Measurements from ENCODE around the gene BRSK2.

BRSK2 gene

GRCh38 chr11:1388763-1389102 lies 1.0 kb upstream of the BRSK2 start:
- DNase-seq (ENCODE audit: low read depth): no peak
- peak overlapping the region; percentile 64 for H3K4me3 ChIP-seq (ENCODE audit: low read length)
- no peak for TF ChIP-seq CTCF (conservative IDR thresholded peaks at IDR 0.05; ENCODE audit: low read length)

GRCh38 chr11:1389103-1389931 lies 417 bp upstream of the BRSK2 start:
- H3K4me3 ChIP-seq (ENCODE audit: low read length): peak overlapping the region; percentile 64
- peak; percentile 94 for DNase-seq (ENCODE audit: low read depth)
- TF ChIP-seq CTCF (conservative IDR thresholded peaks at IDR 0.05; ENCODE audit: low read length): no peak

- no peak for TF ChIP-seq CTCF (conservative IDR thresholded peaks at IDR 0.05; ENCODE audit: low read length)
- H3K4me3 ChIP-seq (ENCODE audit: low read length): no peak overlapping the region
- DNase-seq (ENCODE audit: low read depth): no peak
Measured at GRCh38 chr11:1390569-1391164, 933 bp downstream of the BRSK2 start.

- H3K4me3 ChIP-seq (ENCODE audit: low read length): no peak overlapping the region
- no peak for DNase-seq (ENCODE audit: low read depth)
- TF ChIP-seq CTCF (conservative IDR thresholded peaks at IDR 0.05; ENCODE audit: low read length): no peak
Measured at GRCh38 chr11:1391165-1392075, 1.7 kb downstream of the BRSK2 start.

GRCh38 chr11:1392111-1392510 lies 2.4 kb downstream of the BRSK2 start:
- H3K4me3 ChIP-seq (ENCODE audit: low read length): no peak overlapping the region
- TF ChIP-seq CTCF (conservative IDR thresholded peaks at IDR 0.05; ENCODE audit: low read length): no peak
- no peak for DNase-seq (ENCODE audit: low read depth)

- no peak for TF ChIP-seq CTCF (conservative IDR thresholded peaks at IDR 0.05; ENCODE audit: low read length)
- DNase-seq (ENCODE audit: low read depth): no peak
- no peak overlapping the region for H3K4me3 ChIP-seq (ENCODE audit: low read length)
Measured at GRCh38 chr11:1392561-1392960, 2.8 kb downstream of the BRSK2 start.

All from AG10803 (cell line).